KG1 (cell line): ENCODE results near the gene PHACTR3.

Experiments used
- DNase-seq: peaks from one replicate; lab custom pipeline; 2025; lab: John Stamatoyannopoulos, UW

PHACTR3 gene

GRCh38 chr20:59574308-59574707 is 30.0 kb upstream of the PHACTR3 start:
- no peak for DNase-seq

- no peak for DNase-seq
These were observed 29.1 kb upstream of the PHACTR3 start for GRCh38 chr20:59575216-59575615.

GRCh38 chr20:59575653-59576052 is 28.7 kb upstream of the PHACTR3 start:
- DNase-seq: no peak

GRCh38 chr20:59576216-59576953 is 28.0 kb upstream of the PHACTR3 start:
- DNase-seq: no peak

GRCh38 chr20:59577037-59577808 is 27.1 kb upstream of the PHACTR3 start:
- no peak for DNase-seq

- no peak for DNase-seq
These were observed 26.4 kb upstream of the PHACTR3 start for GRCh38 chr20:59577809-59578435.

GRCh38 chr20:59578436-59579403 is 25.6 kb upstream of the PHACTR3 start:
- no peak for DNase-seq

GRCh38 chr20:59579404-59580145 is 24.8 kb upstream of the PHACTR3 start:
- DNase-seq: no peak

GRCh38 chr20:59580146-59580946 is 24.0 kb upstream of the PHACTR3 start:
- no peak for DNase-seq

- DNase-seq: no peak
These were observed 23.3 kb upstream of the PHACTR3 start for GRCh38 chr20:59580991-59581401.

GRCh38 chr20:59581993-59582679 is 22.2 kb upstream of the PHACTR3 start:
- DNase-seq: no peak

GRCh38 chr20:59583428-59584277 is 20.7 kb upstream of the PHACTR3 start:
- no peak for DNase-seq

GRCh38 chr20:59584278-59584925 is 19.9 kb upstream of the PHACTR3 start:
- no peak for DNase-seq

- no peak for DNase-seq
These were observed 18.5 kb upstream of the PHACTR3 start for GRCh38 chr20:59585714-59586409.

GRCh38 chr20:59586613-59587012 is 17.7 kb upstream of the PHACTR3 start:
- no peak for DNase-seq

- DNase-seq: no peak
These were observed 16.8 kb upstream of the PHACTR3 start for GRCh38 chr20:59587570-59587969.

GRCh38 chr20:59588236-59588855 is 16.0 kb upstream of the PHACTR3 start:
- no peak for DNase-seq
